Stimulated activated naive CD4-positive, alpha-beta T cell (primary cell): Measurements from ENCODE around the gene EPPIN.

Experiments
- DNase-seq, 6 experiments: peaks; one replicate each; lab custom pipeline; 2025; lab: John Stamatoyannopoulos, UW

Gene EPPIN

GRCh38 chr20:45538209-45538799 lies 8.9 kb downstream of the EPPIN start:
- no peak for DNase-seq

GRCh38 chr20:45527294-45527693 lies 19.9 kb downstream of the EPPIN start:
- DNase-seq: no peak

DNA sequence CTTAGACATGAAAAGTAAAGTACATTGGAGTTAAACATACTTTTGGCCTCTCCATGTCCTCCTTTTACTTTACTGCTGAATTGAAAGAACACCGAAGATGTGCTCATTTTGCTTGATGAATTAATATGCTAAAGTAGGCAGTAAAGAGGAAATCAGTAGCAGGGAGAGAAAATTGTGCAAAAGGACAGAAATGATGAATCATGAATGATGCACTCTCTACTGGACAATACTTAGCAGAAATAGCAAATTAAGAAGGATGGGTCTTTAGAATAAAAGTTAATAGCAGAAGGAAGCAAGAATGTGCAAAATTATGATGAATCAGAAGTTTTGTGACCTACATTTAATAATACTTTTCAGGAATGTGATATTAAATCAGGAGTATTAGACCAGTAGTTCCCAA lies 23.4 kb downstream of the EPPIN start:
- no peak for DNase-seq

DNA sequence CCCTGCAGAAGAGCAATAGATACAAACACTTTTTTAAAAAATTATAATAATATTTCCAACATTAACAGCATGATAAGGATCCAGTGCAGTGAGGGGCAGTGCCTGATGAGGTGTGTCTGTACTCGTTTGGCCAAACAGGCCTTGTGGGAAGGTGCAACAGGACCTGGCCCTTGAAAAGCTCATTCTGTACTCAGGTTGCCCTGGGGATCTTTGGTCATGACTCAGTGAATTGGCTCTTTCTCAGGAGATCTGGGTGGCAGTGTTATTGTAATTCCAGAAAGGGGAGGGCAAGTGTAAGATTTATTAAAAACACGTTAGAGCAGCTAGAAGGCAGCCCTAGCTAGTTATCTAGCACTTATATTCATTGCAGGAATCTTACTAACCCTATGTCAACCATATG lies 28.9 kb downstream of the EPPIN start:
- DNase-seq: no peak

GRCh38 chr20:45515147-45515913 lies 31.9 kb downstream of the EPPIN start, which contains the start of gene SPINT3:
Gene SPINT3, minus strand, starts transcription at chr20:45515622. Its CDS starts 14 bp downstream, at chr20:45515608.
- no peak for DNase-seq

- no peak for DNase-seq
These were observed 36.8 kb downstream of the EPPIN start for GRCh38 chr20:45510242-45510862.

- no peak for DNase-seq
These were observed 38.1 kb downstream of the EPPIN start for GRCh38 chr20:45509091-45509490.

DNA sequence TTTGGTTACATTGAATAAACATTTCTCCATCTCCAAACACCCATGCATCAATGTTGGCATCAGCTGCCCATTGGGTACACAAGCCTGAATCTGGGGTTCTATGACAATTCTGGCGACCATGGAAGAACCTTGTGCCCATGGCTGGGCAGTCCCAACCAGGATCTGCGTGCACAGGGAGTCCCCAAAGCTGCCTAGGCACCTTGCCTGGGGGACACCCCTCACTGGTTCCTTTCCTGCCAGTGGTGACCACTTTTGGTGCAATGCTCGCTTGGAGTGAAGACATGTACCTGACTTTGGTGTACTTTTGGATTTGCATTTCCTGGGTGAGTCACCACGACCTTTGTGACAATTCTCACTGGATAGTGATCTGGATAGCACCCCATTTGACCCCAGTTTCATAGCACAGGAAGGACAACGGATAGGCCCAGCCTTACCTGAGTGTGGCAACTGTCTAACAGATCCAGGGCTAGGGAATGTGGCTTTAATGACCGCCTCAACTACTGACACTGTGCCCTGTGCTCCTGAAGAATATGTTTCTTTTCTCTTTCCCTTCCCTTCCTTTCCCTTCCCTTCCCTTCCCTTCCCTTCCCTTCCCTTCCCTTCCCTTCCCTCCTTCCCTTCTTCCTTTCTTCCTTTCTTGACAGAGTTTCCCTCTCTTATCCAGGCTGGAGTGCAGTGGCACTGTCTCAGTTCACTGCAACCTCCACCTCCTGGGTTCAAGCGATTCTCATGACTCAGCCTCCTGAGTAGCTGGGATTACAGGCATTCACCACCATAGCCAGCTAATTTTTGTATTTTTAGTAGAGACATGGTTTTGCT lies 38.9 kb downstream of the EPPIN start:
- no peak for DNase-seq

GRCh38 chr20:45507011-45507820 lies 40.0 kb downstream of the EPPIN start:
- DNase-seq: no peak

DNA sequence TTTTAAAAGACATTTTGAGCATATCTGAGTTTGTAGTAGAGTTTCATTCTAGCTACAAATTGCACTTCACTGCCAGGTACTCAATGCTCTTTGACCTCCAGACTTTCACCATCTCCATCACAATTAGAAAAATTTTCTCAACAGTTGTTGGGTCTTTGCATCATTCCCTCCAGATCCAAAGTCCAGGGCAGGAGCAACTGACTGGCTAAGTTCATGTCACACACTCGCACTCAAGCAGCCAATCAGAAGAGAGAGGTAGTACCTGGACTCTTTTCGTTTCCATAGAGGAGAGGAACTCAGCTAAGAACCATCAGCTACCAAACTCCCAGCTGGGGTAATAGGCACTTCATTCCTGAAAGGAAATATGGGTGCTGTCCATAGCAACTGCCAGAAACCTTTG lies 40.8 kb downstream of the EPPIN start:
- DNase-seq: no peak

DNA sequence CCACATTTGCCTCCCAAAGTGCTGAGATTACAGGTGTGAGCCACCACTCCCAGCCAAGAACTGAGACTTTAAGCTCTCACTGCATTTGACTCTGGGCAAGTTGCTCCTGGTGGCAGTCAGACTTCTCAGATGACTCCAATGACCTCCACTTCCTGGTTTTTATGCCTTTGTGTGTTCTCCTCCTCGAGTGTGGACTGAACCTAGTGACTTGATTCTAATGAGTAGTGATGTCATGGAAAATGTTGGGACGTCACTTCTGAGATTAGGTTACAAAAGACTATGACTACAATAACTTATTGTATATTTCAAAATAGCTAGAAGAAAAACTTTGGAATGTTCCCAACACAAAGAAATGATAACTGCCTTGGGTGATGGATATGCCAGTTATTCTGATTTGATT lies 43.8 kb downstream of the EPPIN start:
- no peak for DNase-seq

GRCh38 chr20:45502561-45502960 lies 44.6 kb downstream of the EPPIN start:
- no peak for DNase-seq

- DNase-seq: no peak
These were observed 45.6 kb downstream of the EPPIN start for GRCh38 chr20:45501600-45501999.

GRCh38 chr20:45500022-45500421 lies 47.2 kb downstream of the EPPIN start:
- no peak for DNase-seq

- no peak for DNase-seq
These were observed 49.2 kb downstream of the EPPIN start for GRCh38 chr20:45497971-45498494.

- DNase-seq: no peak
These were observed 51.0 kb downstream of the EPPIN start for GRCh38 chr20:45496166-45496565.

- DNase-seq: no peak
These were observed 51.7 kb downstream of the EPPIN start for GRCh38 chr20:45495501-45495941.
